UCSD-AML1 (cell line): ENCODE data around the gene GNAQ.
"Not testable (repeated sequence)": the region's sequence is repeated elsewhere in the genome, so short reads cannot be mapped to it uniquely, and the experiment has no call there.

ENCODE experiments used
- DNase-seq: peaks from one replicate; lab custom pipeline; 2025; ENCODE audit not compliant: unreplicated experiment; lab: John Stamatoyannopoulos, UW

The GNAQ gene

GRCh38 chr9:77708064-77708815 lies 323.4 kb downstream of the GNAQ start:
- DNase-seq: no peak

- no peak for DNase-seq
Measured at GRCh38 chr9:77707383-77708063, 324.1 kb downstream of the GNAQ start.

- DNase-seq: no peak
Measured at GRCh38 chr9:77705636-77706035, 326.0 kb downstream of the GNAQ start.

- DNase-seq: not testable (repeated sequence)
Measured at GRCh38 chr9:77702521-77703390, 328.9 kb downstream of the GNAQ start.

- DNase-seq: no peak
Measured at GRCh38 chr9:77697238-77697984, 334.2 kb downstream of the GNAQ start.

GRCh38 chr9:77690723-77691122 lies 340.9 kb downstream of the GNAQ start:
- not testable (repeated sequence) for DNase-seq

GRCh38 chr9:77690119-77690518 lies 341.5 kb downstream of the GNAQ start:
- DNase-seq: not testable (repeated sequence)

GRCh38 chr9:77687737-77688136 lies 343.9 kb downstream of the GNAQ start:
- DNase-seq: not testable (repeated sequence)

- no peak for DNase-seq
Measured at GRCh38 chr9:77680581-77680980, 351.0 kb downstream of the GNAQ start.

GRCh38 chr9:77679661-77680368 lies 351.8 kb downstream of the GNAQ start:
- DNase-seq: no peak

GRCh38 chr9:77679088-77679487 lies 352.5 kb downstream of the GNAQ start:
- DNase-seq: no peak

- no peak for DNase-seq
Measured at GRCh38 chr9:77677957-77678535, 353.6 kb downstream of the GNAQ start.

GRCh38 chr9:77677397-77677796 lies 354.2 kb downstream of the GNAQ start:
- no peak for DNase-seq

GRCh38 chr9:77673941-77674791 lies 357.4 kb downstream of the GNAQ start:
- DNase-seq: no peak

GRCh38 chr9:77672183-77672582 lies 359.4 kb downstream of the GNAQ start:
- no peak for DNase-seq

GRCh38 chr9:77667151-77667550 lies 364.5 kb downstream of the GNAQ start:
- DNase-seq: no peak
